SHP77 (cell line): ENCODE data around the gene NXPH4.

Experiments used
- DNase-seq, 2 experiments: peaks; one replicate each; lab custom pipeline; 2025; lab: John Stamatoyannopoulos, UW

Gene NXPH4

DNA sequence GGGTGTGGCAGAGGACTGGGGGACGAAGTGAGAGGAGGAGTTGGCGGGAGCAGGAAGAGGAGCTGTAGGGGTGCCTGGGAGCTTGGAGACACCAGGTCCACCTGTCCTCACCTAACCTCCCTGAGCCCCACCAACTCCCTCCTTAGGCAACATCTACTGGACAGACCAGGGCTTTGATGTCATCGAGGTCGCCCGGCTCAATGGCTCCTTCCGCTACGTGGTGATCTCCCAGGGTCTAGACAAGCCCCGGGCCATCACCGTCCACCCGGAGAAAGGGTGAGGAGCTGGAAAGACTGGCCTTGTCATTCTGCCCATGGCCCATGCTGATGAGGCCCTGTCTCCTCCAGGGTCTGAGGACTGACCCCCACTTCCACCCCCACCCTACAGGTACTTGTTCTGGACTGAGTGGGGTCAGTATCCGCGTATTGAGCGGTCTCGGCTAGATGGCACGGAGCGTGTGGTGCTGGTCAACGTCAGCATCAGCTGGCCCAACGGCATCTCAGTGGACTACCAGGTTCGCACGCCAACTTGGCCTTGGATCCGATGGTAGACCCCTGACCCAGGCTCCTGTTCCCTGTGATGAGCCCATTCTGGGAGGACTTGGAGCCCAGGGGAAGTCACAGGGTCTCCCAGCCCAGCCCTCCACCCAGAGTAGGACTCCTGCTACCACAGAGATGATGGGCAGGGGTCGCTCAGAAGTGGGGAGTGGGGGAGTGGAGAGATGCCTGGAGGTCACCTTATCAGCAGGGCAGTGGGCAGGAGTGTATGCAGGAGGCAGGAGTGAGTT lies 32.5 kb upstream of the NXPH4 start:
- no peak for DNase-seq

DNA sequence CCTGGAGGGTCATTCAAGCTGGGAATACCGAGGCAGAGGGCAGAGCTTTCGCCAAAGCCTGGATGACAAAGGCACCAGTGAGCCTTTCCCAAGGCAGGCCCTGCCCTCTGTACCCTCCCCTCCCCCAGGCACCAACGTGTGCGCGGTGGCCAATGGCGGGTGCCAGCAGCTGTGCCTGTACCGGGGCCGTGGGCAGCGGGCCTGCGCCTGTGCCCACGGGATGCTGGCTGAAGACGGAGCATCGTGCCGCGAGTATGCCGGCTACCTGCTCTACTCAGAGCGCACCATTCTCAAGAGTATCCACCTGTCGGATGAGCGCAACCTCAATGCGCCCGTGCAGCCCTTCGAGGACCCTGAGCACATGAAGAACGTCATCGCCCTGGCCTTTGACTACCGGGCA lies 31.2 kb upstream of the NXPH4 start:
- DNase-seq, result no peak

DNA sequence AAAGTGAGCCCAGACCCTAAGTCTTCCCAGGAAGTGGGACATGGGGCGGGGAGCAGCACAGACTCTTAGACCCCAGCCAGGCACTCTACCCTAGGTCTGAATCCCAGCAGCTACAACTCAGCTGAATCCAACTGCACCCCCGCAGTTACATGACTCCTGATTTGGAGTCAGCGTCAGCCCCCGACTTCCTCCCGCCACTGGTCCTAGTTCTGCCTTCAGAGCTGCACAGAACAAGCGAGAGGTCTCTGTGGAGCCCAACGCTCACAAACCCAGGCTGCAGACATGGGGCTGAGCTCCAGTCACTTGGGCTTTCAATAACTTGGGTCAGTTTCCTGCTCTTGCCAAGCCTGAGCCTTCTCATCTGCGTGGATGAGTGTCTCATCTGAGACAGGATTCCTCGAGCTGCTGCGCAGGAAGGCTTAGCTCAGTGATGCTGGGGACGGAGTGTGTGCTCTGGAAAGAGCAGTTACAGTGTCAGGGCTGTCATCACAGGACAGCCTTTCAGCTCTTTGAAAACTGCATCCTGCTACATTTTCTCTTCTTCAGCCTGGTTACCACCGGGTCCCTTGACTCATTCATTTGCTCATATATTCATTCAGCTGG lies 30.6 kb upstream of the NXPH4 start:
- DNase-seq, result no peak

DNA sequence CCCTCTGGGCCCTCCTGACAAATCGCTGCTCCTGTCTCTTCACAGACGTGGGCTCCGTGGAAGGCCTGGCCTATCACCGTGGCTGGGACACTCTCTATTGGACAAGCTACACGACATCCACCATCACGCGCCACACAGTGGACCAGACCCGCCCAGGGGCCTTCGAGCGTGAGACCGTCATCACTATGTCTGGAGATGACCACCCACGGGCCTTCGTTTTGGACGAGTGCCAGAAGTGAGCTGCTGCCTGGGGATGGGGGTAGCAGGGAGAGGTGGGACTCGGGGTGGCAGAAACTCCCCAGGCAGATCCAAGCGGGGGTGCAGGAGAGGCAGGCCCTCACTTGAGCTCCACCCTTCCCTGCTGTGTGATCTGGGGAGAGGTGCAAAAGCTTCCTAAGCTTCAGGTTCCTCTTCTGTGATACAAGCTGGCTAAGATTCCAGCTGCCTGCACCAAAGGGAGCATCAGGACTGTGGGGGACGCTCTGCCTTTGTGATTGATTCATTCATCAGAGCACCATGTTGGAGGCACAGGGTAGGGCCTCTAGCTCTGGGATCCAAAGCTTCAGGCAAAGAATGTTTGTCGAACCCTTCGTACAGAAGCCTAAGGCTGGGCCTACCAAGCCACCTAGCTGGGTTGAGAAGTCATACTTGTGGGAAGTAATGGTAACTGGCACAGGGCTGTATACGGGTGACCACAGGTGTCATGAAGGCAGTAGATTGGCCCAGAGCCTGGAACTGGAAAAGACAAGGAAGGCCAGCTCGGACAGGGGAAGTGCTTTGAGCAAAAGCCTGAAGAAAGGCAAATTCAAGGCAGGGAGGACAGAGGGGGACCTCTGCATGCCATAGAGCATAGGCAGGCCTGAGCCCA lies 29.1 kb upstream of the NXPH4 start:
- DNase-seq, result no peak

DNA sequence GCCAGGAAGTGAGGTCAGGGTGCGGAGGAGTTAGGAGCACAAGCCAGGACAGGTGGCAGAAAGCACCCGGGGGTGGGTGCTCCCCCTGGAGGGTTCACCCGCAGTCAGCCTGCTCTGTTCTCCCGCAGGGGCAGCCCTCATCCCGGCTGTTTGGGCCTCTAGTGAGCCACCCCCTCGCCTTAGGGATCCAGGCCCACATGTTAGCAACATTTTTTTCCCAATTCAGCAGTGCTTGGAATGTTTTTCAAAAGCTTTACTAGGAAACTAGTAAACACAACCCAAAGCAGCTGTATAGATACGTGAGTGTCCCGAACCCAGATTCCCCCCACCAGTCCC lies 28.5 kb upstream of the NXPH4 start:
- DNase-seq, result no peak

DNA sequence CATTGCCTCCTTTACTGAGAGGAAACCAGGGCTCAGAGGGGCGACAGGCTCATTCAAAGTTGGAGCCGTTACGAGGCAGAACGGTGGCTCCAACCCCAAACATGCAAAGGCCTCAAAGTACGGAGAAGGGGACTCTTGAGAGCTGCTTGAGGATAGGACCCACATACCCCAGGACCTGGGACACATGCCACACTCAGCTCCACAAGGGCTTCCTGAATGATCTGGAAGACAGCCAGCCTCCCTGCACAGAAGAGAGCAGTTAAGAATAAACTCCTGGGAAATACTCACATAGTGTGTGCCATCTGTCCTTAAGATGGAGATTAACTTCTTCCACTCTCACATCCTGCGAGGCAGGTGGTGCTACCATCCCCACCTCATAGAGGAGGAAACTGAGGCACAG lies 26.6 kb upstream of the NXPH4 start:
- DNase-seq, result no peak

DNA sequence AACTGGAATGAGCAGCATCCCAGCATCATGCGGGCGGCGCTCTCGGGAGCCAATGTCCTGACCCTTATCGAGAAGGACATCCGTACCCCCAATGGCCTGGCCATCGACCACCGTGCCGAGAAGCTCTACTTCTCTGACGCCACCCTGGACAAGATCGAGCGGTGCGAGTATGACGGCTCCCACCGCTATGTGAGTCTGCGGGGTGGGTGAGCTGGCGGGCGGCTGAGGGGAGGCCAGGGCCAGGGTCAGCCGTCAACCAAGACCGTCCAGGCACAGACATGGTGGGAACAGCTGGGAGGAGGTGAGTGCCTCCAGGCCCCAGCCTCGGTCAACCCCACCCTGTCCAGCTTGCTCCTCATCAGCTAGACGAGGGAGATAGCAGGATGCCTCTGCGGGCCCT lies 25.8 kb upstream of the NXPH4 start:
- no peak for DNase-seq

DNA sequence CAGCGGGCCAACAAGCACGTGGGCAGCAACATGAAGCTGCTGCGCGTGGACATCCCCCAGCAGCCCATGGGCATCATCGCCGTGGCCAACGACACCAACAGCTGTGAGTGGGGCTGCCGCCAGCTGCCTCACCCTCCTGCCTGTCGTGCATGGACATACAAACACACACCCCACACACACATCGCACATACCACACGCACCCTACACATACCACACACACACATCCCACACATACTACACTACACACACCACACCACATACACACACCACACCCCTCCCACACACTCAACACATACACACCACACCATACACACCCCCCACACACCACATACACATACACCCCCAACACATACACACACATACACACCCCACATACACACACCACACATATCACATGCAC lies 25.2 kb upstream of the NXPH4 start:
- DNase-seq, result no peak

DNA sequence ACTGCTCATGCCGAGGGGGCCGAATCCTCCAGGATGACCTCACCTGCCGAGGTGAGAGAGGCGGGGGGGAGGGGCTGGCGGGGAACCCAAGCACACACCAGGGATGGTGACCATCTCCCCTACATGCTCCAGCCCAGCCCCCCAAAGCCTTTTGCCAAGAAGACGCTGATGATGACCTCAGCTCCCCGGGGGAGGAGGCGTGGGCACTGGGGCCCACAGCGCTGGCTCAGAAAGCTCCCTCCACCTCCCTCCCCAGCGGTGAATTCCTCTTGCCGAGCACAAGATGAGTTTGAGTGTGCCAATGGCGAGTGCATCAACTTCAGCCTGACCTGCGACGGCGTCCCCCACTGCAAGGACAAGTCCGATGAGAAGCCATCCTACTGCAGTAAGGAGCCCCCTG lies 23.7 kb upstream of the NXPH4 start:
- no peak for DNase-seq

DNA sequence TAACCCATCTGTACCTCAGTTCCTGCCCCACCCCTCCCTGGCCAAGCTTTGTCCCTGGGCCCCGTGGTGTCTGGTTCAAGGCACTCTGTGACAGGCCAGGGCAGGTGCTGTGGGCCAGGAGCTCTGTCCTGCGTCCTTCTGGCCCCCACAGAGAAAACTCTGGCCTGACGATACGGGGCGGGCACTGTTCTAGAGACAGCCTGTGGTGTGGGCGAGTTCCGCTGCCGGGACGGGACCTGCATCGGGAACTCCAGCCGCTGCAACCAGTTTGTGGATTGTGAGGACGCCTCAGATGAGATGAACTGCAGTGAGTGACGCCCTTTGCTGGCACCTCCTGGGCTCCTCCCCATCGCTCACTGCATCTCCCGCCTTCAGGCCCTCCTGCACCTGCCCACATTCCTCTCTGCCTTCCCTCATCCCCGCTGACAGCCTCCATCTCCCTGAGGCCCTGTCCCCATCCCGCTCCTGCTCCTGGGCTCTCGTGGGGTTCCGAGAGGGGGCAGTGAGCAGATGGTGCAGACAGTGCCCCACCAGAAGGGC lies 22.8 kb upstream of the NXPH4 start:
- DNase-seq, result no peak

DNA sequence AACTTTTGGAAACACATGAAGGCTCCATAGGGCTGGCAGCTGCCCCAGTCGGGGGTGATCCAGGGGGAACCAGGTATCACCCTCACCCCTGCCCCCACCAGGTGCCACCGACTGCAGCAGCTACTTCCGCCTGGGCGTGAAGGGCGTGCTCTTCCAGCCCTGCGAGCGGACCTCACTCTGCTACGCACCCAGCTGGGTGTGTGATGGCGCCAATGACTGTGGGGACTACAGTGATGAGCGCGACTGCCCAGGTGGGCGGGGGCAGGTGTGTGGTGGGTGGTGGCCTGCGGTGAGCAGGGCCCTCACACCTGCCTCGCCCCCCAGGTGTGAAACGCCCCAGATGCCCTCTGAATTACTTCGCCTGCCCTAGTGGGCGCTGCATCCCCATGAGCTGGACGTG lies 22.3 kb upstream of the NXPH4 start:
- DNase-seq, result no peak

DNA sequence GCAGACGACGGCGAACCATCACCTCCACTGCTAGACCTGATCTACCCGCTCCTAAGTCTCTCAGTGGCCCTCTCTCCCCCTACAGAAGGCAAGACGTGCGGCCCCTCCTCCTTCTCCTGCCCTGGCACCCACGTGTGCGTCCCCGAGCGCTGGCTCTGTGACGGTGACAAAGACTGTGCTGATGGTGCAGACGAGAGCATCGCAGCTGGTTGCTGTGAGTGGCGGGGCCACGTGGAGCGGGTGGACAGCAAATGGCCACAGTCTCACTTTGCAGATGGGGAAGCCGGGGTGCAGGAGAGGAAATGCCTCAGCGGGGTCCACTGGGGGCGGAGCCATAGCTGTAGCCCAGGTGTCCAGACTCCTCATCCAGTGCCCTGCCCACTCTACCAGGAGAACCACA lies 21.4 kb upstream of the NXPH4 start:
- no peak for DNase-seq

DNA sequence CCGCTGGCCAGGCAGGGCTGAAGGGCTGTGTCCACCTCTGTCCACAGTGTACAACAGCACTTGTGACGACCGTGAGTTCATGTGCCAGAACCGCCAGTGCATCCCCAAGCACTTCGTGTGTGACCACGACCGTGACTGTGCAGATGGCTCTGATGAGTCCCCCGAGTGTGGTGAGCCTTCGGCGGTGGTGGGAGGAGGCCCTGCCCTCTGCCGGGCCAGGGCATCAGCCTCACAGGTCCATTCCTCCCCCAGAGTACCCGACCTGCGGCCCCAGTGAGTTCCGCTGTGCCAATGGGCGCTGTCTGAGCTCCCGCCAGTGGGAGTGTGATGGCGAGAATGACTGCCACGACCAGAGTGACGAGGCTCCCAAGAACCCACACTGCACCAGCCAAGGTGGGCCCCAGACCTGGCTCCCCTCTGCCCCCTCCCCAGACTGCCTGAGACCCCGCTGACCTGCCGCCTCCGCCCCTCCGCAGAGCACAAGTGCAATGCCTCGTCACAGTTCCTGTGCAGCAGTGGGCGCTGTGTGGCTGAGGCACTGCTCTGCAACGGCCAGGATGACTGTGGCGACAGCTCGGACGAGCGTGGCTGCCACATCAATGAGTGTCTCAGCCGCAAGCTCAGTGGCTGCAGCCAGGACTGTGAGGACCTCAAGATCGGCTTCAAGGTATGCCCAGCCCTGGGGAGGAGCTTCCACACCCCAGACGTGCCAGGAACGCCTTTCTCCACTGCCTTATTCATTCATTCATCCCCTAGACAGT lies 20.8 kb upstream of the NXPH4 start:
- no peak for DNase-seq

DNA sequence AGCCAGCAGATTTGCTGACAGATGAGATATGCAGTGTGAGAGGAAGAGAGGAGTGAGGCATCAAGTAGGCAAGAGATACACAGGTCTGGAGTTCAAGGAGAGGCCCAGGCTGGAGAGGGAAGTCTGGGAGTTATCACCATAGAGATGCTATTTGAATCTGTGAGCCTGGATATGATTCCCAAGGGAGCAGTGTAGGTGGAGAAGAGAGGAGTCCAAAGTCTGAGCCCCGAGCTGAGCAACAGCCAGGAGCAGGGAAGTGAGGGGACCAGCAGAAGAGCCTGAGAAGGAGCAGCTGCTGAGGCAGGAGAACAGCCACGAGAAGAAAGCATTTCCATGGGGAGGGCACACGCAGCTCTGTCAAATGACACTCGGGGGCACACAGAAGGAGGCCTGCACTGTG lies 20.2 kb upstream of the NXPH4 start:
- no peak for DNase-seq

DNA sequence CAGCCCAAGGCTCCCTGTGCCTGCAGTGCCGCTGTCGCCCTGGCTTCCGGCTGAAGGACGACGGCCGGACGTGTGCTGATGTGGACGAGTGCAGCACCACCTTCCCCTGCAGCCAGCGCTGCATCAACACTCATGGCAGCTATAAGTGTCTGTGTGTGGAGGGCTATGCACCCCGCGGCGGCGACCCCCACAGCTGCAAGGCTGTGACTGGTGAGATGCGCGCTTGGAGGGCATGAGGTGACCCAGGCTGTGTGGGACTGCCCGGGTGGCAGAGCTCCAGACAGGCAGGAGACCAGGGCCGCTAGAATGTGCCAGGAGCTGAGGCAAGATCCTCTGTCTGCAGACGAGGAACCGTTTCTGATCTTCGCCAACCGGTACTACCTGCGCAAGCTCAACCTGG lies 19.6 kb upstream of the NXPH4 start:
- no peak for DNase-seq

DNA sequence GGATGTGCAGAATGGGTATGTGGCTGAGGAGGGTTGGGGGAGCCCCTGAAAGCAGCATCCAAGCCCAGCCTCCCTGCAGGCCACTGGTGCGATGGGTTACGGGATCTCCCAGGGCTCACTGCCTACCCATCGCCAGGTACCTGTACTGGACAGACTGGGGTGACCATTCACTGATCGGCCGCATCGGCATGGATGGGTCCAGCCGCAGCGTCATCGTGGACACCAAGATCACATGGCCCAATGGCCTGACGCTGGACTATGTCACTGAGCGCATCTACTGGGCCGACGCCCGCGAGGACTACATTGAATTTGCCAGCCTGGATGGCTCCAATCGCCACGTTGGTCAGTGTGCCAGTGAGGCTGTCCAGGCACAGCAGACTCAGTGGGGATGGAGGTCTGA lies 18.3 kb upstream of the NXPH4 start:
- DNase-seq, result no peak

DNA sequence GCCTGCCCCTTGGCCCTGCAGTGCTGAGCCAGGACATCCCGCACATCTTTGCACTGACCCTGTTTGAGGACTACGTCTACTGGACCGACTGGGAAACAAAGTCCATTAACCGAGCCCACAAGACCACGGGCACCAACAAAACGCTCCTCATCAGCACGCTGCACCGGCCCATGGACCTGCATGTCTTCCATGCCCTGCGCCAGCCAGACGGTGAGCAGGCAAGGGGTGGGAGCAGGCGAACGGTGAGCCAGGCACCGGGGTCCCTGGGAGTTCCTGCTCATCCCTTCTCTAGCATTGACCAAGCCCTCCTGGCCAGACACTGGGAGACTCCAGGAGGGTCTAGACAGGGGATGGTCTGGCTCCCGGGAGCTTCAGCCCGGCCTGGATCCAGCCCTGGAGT lies 17.4 kb upstream of the NXPH4 start:
- DNase-seq, result no peak

DNA sequence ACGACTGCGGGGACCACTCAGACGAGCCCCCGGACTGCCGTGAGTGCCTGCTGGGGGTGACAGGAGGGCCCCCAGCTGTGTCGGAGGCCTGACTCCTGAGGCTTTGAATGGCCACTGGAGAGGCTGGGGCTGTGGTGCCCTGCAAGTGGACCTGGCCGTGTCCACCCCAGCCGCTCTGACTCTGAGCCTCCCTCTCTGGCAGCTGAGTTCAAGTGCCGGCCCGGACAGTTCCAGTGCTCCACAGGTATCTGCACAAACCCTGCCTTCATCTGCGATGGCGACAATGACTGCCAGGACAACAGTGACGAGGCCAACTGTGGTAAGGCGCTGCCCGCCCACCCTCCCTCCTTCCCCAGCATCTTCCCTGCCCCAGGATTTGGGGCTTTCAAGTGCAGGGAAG lies 16.1 kb upstream of the NXPH4 start:
- no peak for DNase-seq

DNA sequence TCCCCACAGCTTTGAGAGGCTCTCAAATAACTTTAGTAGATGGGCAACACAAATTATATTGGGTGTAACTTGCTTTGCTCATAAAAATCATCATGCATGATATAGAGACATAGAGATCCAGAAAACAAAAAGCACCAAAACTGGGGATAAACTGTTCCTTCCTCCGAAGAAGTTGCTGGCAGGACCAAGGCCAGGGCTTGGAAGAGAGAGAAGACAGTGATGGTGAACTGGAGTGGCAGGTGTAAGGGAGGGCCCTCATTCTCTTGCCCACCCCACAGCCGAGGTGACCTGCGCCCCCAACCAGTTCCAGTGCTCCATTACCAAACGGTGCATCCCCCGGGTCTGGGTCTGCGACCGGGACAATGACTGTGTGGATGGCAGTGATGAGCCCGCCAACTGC lies 15.4 kb upstream of the NXPH4 start:
- no peak for DNase-seq

DNA sequence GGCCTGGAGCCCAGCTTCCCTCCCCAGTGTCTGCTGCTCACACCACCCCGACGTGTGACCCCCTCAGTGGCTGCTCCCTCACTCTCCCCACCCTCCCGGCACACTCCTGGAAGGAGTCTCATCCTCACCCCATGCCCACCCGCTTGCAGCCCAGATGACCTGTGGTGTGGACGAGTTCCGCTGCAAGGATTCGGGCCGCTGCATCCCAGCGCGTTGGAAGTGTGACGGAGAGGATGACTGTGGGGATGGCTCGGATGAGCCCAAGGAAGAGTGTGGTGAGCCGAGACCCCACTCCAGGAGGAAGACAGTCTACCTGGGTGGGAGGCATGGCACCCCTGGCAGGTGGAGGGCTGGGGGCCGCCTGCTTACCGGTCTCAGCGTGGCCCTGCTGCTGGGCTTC lies 15.0 kb upstream of the NXPH4 start:
- no peak for DNase-seq

DNA sequence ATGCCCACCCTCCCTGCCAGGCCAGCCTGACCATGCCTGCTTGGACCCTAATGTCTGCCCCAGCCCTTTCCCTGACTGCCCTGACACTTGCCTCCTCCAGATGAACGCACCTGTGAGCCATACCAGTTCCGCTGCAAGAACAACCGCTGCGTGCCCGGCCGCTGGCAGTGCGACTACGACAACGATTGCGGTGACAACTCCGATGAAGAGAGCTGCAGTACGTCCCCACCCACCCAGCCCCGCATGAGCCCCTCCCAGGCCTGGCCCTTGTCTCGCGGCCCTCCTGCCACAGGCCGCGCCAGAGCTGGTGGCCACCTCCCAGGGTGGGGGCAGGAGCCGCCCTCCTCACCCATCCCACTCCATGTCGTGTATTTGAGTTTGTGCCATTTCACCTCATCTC lies 14.3 kb upstream of the NXPH4 start:
- DNase-seq, result no peak

DNA sequence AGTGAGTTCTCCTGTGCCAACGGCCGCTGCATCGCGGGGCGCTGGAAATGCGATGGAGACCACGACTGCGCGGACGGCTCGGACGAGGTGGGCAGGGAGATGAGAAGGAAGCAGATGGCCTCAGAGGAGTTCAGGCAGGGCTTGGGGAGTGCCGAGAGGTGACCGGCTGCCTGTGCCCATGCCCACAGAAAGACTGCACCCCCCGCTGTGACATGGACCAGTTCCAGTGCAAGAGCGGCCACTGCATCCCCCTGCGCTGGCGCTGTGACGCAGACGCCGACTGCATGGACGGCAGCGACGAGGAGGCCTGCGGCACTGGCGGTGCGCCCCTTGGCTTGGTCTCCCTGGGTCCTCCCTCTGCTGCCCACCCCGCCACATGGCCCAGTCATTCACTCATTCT lies 13.4 kb upstream of the NXPH4 start:
- no peak for DNase-seq
